Hematopoietic multipotent progenitor cell (in vitro differentiated cells): ENCODE results near the gene RGS6. TPM values are rescaled to one million over a fixed set of nuclear protein-coding genes. Genes with fewer than 3 reads are reported as not detected.

Experiments
- DNase-seq, 3 donors: peaks; one replicate each; pipeline ENCODE4 v3.0.0-alpha.2; 2011 to 2015; ENCODE audit warnings: low read depth in 2 of 3, low spot score in 2 of 3
- total RNA-seq: library from RNA; depleted of rRNA; stranded (reverse); fragments of >200 nt; gene quantifications from one replicate; pipeline ENCODE4 v1.2.3, GENCODE V29; 2012

Gene RGS6
- total RNA-seq, 1 donor, result 0.54 TPM

DNA sequence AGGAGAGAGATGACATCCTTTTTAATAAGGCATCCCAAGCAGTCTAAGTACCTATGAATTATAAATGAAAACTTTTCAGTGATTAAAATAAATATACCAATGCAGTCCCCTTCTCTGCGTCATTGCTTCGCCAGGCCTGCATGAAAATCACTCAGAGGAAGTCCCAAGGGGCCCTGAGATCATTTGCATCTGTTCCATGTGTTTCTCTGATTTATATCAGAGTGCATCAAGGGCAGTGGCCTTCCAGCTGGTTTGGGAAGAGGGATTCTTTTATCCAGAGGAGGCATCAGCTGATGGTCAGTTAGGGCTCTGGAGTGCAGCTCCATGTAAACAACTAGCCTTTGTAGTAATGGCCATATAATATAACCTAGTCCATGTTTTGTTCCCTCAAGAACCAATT, 210.1 kb downstream of the RGS6 start:
- DNase-seq, result no peak

DNA sequence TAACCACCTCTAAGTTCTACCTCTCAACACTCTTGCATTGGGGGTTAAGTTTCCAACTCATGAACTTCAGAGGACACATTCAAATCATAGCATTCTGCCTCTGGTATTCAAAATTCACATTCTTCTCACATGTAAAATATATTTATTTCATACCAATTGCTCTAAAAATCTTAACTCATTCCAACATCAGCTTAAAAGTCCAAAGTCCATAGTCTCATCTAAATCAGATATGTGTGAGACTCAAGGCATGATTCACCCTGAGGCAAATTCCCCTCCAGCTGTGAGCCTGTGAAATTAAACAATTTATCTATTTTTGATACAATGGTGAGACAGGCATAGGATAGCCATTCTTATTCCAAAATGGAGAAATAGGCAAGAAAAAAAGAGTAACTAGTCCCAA, 214.0 kb downstream of the RGS6 start:
- DNase-seq, result no peak

DNA sequence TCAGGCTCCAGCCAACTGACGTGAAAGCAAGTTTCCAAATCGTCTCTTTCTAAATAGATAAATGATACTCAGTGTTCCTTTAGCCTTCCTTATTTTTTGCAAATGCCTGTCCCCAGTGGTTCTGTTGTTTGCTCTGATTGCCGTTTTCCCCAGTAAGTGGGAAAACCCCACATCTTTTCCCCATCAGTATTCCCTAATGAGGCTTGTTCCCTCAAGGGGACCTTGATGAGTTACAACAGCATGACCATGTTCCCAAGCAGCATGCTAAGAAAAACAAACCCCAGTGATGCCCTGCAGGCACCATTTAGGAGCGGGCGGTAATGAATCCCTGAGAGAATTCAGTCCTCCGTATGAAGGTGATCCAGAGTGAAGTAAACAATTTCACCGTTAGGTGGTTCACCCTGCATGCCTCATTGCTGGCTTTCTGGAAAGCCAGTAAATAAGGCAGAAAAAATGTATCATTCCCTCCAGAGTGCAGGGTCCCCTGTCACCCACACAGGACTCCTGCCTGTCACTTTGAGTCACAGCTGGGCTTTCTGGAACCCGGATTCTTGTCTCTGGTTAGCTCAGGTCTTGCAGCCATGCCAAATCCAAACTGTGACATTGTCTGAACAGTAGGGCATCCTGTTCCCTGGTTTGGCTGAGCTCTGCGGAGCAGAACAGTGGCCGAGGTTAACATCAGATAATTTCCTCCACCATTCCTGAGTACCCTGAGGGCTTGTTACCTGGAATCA, 222.6 kb downstream of the RGS6 start:
- DNase-seq, result no peak

DNA sequence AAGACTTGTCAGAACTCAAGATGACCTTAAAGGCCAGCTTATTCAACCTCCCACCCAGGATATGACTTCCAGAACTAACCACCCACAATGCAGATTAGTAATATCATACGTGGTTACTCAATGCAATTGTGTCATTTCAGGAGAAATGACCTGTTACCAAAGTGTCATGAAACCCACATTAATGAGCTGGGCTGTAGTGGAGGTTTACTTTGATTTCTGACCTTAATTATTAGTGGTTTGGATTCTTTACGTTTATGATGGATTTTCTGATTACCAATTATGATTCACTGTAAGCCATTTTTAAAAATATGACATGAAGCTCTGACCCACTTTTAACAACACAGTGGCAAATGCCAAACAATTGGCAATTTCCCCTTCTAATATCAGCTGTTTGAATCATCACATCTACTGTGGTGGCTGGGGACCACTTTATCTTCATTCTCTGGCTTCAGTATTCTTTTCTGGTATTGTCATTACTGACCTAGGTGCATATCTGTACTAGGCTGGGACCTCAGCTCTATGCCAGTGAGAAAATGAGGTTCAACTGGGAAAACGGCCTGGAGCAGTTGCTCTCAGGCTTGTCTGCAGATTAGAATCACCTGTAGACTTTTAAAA, 223.3 kb downstream of the RGS6 start:
- no peak for DNase-seq

DNA sequence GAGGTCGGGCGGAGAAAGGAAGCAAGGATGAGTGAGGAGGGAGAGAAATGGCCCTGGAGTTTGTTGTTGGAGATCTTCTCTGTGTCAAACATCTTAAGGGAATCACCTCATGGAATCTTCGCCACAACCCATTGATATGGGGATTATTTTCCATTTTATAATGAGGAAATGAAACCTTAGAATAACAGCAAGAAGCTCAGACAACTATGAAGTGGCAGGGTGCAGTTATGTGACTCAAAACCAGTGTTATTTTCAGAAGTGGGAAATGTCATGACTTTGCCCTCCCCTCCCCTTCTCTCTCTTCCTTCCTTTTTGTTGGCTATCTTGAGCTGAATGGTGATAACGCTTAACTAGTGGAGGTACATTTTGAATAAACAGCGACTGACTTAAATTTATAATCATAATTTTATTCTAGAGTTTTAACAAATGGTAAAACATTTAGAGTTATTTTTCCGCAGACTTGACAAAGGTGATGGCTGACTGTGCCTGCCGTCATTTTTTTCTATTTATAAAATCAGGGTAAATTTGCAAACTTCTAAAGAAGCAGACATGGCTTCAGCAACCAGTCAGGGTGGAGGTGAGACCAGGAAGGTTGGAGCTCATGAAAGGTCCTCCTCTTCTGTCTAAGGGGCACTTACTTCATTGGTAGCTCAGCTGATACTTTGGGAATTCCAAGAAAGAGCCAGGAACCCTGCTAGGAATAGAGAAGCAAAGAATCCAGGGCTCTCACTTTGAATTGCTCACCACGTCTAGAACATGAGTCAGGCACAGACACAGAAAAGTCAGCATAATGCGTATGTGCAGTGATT, 232.4 kb downstream of the RGS6 start:
- DNase-seq, result peak in 2 of 3 donors; percentile 1 to 20

DNA sequence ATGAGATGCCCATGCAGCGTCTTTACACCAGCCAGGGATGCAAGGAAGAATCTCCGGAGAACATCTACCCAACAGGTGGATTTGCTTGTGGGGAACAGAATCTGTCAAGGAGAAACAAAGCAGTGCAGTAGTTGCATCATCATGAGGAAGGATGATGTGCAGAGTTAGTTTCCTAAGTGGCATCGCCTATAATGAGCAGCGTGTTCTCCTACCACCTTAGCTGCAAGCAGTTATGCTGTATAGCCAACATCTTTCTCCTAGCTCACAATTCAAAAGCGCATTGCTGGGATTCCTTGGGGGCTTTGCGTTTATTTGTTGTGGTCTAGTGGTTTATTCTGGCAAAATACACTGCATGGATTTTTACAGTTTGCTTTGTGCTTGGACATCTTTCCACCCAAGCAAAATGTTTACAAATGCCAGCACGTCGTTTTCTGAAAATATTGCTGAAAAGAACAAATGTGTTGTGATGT, 233.0 kb downstream of the RGS6 start:
- DNase-seq, result no peak

DNA sequence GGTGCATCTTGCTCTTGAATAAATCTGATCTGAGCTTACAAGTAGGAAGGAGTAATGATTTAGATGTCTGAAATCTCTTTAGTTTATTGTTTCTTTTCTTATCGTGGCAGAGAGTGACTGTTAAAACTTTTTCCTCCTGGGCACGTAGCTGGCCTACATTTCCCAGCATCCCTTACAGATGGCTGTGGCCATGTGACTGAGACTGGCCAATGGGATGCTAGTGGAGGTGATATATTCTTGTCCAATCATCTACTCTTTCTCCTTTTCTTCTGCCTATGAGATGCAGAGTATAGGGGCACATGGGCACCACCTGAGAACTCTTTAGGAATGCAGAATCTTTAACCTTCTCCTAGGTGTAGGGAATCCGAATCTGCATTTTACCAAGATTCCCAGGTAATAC, 237.3 kb downstream of the RGS6 start:
- DNase-seq, result no peak

DNA sequence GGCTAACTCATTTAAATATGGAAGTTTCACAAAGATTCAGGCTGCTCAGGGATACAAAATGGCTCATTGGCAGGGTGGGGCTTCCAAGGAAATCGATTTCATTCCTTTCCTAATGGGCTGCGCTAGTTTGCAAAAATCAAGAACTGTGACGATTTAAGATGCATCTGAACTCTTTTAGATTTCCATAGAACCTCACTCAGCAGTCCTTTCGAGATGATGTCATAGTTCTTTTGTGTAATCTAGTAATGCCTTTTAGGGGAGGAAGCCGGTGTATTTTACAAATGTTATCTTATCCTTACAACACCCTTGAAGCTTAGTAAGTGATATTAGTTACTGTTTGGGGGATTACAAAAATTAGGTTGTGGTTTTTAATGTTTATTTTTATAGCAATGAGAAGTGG, 239.8 kb downstream of the RGS6 start:
- no peak for DNase-seq

DNA sequence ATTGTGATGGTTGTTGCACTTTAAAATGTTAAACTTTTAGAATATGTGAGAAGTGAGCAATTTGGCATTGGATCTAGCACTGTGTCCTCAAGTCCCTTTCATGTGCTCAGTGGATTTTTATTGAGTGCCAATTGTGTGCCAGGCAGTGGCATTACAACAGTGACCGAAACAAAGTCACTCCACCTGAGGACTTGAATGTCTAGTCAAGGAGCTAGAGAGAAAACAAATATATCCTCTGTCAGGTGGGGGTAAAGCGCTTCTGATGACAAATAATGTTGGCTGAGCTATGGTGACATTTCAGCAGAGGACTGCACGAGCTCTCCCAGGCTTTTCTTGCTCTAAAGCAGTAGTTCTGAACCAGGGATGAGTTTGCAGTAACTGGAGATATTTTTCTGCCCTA, 240.4 kb downstream of the RGS6 start:
- no peak for DNase-seq

DNA sequence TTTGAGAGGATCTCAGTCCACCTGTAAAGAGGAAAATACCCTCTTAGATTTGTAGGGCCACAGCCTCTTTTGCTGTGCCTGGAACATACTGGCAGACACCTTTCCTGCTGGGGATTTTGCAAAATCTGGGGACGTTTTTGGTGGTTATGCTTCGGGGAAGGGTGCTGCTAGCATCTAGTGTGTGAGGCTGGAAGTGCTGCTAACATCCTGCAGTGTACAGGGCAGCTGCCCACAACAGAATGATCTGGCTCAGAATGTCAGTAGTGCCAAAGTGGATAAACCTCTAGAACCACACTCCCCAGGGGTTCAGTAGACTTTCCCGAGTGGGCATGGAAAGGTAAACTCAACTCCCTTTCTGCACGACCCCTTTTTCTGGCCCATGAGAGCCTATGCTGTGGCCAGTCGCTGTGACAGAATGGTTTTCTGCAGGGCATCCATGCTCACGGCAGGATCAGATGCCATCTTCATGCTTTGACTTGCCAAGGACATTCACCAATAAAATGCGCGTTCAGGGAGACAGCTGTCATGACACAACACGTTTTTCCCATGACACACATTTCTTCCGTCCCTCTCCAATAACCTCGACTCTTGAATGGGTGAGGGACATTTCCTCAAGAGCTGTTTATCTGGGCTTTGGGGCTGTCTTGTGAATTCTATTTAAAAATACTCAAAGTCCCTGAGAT, 240.9 kb downstream of the RGS6 start:
- no peak for DNase-seq

DNA sequence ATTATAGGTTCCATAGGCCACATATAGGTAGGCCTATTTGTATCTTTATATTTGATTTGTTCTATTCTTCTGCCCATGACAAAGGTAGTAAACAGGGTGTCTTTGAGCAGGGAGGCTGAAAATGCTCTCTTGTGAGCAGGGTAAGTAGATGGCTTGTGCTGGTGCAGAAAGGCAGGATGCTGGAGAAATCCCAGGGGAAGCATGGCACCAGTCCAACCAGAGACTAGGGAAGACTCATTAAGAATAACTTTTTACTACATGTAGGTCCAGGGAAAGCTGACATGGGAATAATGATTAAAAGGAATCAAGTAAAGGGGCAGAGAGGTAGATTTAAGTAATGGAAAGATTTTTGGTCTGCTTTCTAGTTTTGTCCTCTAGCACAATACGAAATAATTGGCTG, 245.0 kb downstream of the RGS6 start:
- DNase-seq, result no peak

DNA sequence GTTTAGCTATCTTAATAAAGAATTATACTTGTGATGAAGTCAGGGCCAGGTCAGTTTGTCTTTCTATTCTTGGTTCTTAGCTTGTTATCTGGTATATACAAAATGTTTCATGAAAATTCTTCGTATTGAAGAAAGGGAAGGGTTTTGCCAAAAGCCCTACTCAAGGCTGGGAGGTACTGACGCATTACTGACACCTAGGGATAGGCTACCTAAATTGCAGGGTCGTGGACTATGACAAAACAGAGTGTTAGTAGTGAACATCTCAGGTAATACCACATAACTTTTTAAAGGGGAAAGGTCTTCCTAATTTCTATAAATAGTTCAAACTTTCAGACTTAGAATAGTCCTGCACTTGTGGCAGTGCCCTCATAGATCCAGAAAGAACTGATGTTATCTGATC, 246.3 kb downstream of the RGS6 start:
- DNase-seq, result no peak

DNA sequence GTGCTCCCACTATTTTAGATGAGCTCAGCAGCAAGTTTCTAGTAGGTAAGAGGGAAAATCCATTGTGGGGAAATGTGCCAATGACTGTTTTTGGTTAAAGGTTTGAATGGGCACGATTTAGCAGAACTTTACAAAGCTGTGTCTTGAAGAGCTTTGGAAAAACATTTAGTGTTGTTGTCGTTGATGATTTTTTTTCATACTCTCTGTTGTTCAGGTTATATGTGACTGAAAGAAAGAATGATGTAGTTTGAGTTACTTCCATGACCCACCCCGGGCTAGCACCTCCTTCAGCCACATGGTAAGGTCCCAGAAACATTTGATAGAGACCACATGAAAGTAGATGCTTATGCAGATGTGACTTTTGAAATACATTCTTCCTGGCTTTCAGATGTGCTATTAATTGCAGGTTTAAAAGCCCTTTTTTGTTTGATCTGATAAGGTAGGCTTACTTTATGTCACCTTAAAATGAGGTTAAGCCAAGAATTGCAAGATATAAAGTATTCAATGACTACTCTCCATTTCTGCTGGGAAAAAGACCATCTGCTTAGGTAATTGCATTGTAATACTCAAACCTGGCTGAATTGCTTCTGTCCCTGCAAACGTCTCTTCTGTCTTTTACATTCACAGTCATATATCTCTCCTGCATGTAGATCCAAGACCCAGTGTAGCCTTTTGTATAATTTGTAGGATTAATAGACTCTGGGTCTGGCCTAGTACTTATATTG, 250.6 kb downstream of the RGS6 start:
- no peak for DNase-seq

DNA sequence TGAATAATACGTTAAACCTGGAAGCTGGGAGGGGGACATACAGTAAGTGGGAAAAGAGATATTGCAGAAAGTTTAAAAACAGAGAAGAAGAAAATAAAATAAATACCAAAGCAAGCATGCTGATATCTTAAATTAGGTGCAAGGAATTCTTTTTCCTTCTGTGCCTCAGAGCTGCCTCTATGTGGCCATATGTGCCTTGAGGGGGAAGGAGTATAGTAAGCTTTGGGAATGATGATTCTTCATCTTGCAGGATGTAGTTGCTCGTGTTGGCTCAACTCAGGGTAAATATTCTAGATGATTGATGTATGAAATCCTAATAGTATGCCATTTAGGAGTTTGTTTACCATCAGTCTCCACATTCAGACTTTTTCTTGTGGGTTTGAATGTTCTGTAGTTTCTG, 251.4 kb downstream of the RGS6 start:
- DNase-seq, result no peak

DNA sequence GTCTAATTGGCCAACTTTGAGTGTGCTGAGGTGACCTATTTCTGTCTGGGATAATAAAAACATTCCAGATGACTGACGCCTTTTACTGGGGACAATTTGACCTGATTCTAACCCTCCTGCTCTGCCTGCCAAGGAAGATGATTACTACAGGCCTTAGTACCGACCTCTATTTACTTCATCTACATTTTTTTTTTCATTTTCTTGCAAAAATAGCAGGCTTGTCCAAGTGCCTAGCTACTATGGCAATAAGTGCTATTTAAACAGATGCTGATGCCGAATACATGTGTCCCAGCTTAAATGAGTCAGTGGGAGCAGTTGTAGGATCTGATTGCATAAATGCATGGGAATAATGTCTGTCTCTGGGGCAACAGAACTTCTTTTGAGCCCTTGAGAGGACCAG, 254.3 kb downstream of the RGS6 start:
- DNase-seq, result no peak

DNA sequence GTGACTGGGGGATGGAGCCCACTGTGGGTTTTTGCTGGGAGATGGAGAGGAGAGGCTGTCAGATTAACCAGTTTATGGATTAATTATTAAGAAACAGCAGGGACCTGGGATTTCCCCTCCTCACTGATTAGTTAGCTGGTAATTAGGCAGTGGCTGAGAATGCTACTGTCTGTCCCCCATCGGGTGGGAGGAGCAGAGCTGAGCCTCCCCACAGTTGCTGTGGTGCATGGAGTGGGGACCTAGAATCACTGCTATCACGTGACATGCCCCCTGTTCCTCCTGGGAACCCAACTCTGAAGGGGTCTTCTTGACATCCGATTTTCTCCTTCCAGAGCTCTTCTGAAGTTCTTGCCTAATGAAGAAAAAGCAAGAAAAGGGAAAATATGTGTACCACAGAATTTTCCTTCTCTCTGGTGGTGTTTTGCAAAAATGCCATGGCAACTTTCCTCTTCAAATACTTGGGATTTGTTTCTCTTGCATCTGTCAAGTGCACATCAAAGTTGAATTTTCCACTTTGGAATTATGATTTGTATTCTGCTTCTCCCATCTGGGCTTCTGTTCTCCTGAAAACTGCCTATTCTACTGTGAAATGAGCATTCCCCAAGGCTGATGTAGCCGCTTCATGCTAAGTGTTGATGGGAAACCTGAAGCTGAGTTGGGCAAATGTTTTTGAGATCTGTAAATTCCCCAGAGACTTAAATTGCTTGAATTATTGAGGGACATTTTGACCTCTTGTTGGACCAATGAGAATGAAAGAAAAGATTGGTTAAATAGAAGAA, 264.2 kb downstream of the RGS6 start:
- no peak for DNase-seq

DNA sequence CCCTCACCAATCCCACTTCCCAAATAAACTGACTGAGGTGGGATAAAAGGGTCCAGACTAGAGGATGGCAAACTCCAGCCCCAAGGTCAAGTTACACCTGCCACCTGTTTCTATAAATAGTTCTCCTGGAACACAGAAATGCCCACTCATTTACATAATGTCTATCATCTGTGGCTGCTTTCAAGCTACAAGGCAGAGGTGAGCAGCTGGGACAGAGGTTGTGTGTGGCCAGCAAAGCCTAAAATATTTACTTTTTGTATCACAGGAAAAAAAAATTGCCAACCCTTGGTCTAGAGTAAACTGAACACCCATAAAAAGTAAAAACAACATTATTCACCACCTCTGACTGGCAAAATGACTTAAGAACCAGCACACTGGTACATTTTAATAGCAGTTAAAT, 269.4 kb downstream of the RGS6 start:
- DNase-seq, result no peak

DNA sequence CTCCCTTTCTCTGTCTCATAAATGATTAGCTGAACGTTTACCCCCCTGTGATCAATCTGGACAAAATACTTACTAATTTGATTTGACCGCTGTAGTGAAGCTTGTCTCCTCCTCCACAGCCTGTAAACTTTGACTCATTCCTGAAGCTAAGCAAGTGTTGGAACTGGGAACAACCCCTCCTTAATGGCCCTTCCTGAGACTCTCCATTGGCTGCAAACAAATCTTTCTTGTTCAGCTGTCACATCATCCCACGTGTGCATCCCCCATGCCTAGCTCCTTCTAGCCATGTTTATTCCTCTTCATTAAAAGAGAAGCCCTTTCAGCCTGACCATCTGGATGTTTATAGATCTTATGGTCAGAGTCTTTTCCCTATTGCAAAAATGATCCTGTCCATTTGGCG, 281.2 kb downstream of the RGS6 start:
- DNase-seq, result no peak

DNA sequence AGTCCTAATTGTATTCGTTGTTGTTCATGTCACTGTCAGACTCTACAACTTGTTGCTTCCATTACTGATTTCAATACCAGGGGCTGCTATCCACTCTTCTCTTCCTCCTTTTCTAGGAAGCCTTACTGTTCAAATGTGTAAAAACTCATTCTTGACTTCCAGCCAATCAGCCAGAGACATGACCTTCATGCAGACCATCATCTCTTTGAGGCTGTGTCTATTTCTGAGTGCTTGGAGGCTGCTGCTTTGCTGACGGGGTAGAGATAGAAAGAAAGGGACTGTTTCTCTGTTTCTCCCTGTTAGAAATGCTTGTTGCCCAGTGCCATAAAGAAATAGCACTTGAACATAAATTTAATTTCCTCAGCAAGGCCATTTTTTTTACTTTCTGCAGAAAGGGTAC, 282.9 kb downstream of the RGS6 start:
- no peak for DNase-seq

DNA sequence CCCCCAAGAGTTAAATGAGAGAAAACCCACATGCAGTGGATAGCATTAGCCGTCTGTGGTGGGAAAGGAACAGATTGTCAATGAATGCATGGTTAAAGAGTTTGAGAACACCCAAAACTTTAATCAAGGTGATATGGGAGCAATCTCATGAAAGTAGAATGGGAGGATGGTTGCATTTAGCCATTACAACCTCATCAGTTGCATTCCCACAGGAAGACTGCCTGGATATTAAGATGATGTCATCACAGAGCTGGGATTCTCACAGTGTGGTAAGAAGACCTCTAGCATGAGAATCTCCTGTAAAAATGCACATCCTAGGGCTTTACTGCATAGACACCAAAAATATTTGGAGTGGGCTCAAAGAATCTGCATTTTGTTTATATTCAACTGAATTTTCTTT, 284.9 kb downstream of the RGS6 start:
- DNase-seq, result no peak
